ENCODE data around the gene BARD1. TPM values are rescaled to one million over a fixed set of nuclear protein-coding genes. Genes with fewer than 3 reads are reported as not detected.
A peak's percentile ranks its signal among the peaks of the same experiment; 100 is the strongest.

BARD1 gene
- total and polyA plus RNA-seq, 2 experiments from 2014 or later, result 6.1 to 14.5 TPM

GRCh38 chr2:214843823-214844222 lies 34.3 kb upstream of the BARD1 start:
- Histone ChIP-seq H3K27me3 (no peaks in the 10 kb centered on the region), H3K9me3 (ENCODE audit: low read depth) (no peaks in the 10 kb centered on the region), H4K20me1 (ENCODE audit: insufficient read depth, poor library complexity, severe bottlenecking) (no peaks in the 10 kb centered on the region), H3K4me2 (no peak overlapping the region), H3K36me3 (replicated peaks; ENCODE audit: insufficient read depth, low read depth) (no peaks in the 10 kb centered on the region), H3K9me2 (replicated peaks; ENCODE audit: insufficient read depth) (no peaks in the 10 kb centered on the region), H3K4me3 (no peak overlapping the region), H3K27ac (peak overlapping the region; percentile 33), H3K79me2 (no peaks in the 10 kb centered on the region), H3K4me1 (ENCODE audit: insufficient read depth) (no peaks in the 10 kb centered on the region), H2AFZ (no peak overlapping the region)
- WGBS (ENCODE audit: low lambda C conversion rate, missing lambda C conversion rate), result 89% methylated on average over 2 of the region's 2 CpGs
- no peak for TF ChIP-seq EZH2phosphoT487 (IDR thresholded peaks at IDR 0.05; ENCODE audit: low read depth, severe bottlenecking, unreplicated experiment)
- TF ChIP-seq, protein P1, sequence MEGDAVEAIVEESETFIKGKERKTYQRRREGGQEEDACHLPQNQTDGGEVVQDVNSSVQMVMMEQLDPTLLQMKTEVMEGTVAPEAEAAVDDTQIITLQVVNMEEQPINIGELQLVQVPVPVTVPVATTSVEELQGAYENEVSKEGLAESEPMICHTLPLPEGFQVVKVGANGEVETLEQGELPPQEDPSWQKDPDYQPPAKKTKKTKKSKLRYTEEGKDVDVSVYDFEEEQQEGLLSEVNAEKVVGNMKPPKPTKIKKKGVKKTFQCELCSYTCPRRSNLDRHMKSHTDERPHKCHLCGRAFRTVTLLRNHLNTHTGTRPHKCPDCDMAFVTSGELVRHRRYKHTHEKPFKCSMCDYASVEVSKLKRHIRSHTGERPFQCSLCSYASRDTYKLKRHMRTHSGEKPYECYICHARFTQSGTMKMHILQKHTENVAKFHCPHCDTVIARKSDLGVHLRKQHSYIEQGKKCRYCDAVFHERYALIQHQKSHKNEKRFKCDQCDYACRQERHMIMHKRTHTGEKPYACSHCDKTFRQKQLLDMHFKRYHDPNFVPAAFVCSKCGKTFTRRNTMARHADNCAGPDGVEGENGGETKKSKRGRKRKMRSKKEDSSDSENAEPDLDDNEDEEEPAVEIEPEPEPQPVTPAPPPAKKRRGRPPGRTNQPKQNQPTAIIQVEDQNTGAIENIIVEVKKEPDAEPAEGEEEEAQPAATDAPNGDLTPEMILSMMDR (IDR thresholded peaks at IDR 0.05; ENCODE audit: poor library complexity), result no peak
- no peak for TF ChIP-seq EZH2 (IDR thresholded peaks at IDR 0.05; ENCODE audit: borderline replicate concordance)
- no peak for DNase-seq (ENCODE audit: low spot score)

- Histone ChIP-seq H3K27ac (no peak overlapping the region), H2AFZ (no peak overlapping the region), H4K20me1 (ENCODE audit: insufficient read depth, poor library complexity, severe bottlenecking) (no peaks in the 10 kb centered on the region), H3K4me2 (no peak overlapping the region), H3K4me3 (no peak overlapping the region), H3K4me1 (ENCODE audit: insufficient read depth) (no peaks in the 10 kb centered on the region), H3K9me2 (replicated peaks; ENCODE audit: insufficient read depth) (no peaks in the 10 kb centered on the region), H3K9me3 (ENCODE audit: low read depth) (no peaks in the 10 kb centered on the region), H3K79me2 (no peaks in the 10 kb centered on the region), H3K27me3 (no peaks in the 10 kb centered on the region), H3K36me3 (replicated peaks; ENCODE audit: insufficient read depth, low read depth) (no peaks in the 10 kb centered on the region)
- TF ChIP-seq EZH2phosphoT487 (IDR thresholded peaks at IDR 0.05; ENCODE audit: low read depth, severe bottlenecking, unreplicated experiment), result no peak
- no peak for DNase-seq (ENCODE audit: low spot score)
- 87% methylated on average over 2 of the region's 2 CpGs for WGBS (ENCODE audit: low lambda C conversion rate, missing lambda C conversion rate)
Measured at GRCh38 chr2:214839464-214839863, 30.0 kb upstream of the BARD1 start.

DNA sequence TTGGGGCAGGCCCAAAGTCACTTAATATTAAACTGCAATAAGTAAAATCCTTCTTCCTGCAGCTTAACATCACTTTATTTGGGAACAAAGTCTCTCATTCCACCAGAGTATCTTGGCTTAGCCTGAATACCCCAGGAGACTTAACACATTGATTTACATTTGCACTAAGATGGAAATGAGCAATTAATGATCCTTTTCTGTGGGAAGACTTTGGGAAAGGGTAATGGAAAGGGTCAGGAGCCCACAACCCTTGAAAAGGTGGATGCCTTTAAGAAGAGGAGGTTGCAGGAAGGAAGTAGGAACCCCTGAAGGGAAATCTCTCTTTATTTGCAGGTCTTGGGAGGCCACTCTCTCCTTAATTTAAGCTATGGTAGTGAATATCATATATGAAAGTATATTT lies 28.0 kb upstream of the BARD1 start:
- no peaks in the 10 kb centered on the region for H3K9me3 ChIP-seq (ENCODE audit: low read depth)
- H3K36me3 ChIP-seq (replicated peaks; ENCODE audit: insufficient read depth, low read depth), result no peaks in the 10 kb centered on the region
- H3K27ac ChIP-seq, result no peak overlapping the region
- no peak overlapping the region for H2AFZ ChIP-seq
- H3K27me3 ChIP-seq, result no peaks in the 10 kb centered on the region
- no peak overlapping the region for H3K4me3 ChIP-seq
- no peaks in the 10 kb centered on the region for H3K79me2 ChIP-seq
- no peaks in the 10 kb centered on the region for H4K20me1 ChIP-seq (ENCODE audit: insufficient read depth, poor library complexity, severe bottlenecking)
- no peak for DNase-seq (ENCODE audit: low spot score)
- TF ChIP-seq, protein P1 (IDR thresholded peaks at IDR 0.05; ENCODE audit: poor library complexity), result no peak
- no peak for TF ChIP-seq EZH2 (IDR thresholded peaks at IDR 0.05; ENCODE audit: borderline replicate concordance)
- no peak for TF ChIP-seq EZH2phosphoT487 (IDR thresholded peaks at IDR 0.05; ENCODE audit: low read depth, severe bottlenecking, unreplicated experiment)
- H3K4me2 ChIP-seq, result no peak overlapping the region
- H3K4me1 ChIP-seq (ENCODE audit: insufficient read depth), result no peaks in the 10 kb centered on the region
- no peaks in the 10 kb centered on the region for H3K9me2 ChIP-seq (replicated peaks; ENCODE audit: insufficient read depth)

- H4K20me1 ChIP-seq (ENCODE audit: insufficient read depth, poor library complexity, severe bottlenecking), result no peaks in the 10 kb centered on the region
- H3K4me1 ChIP-seq (ENCODE audit: insufficient read depth), result no peaks in the 10 kb centered on the region
- no peak overlapping the region for H3K4me2 ChIP-seq
- TF ChIP-seq, protein P1 (IDR thresholded peaks at IDR 0.05; ENCODE audit: poor library complexity), result no peak
- TF ChIP-seq EZH2phosphoT487 (IDR thresholded peaks at IDR 0.05; ENCODE audit: low read depth, severe bottlenecking, unreplicated experiment) (no peak), EZH2 (IDR thresholded peaks at IDR 0.05; ENCODE audit: borderline replicate concordance) (no peak)
- H3K4me3 ChIP-seq, result no peak overlapping the region
- no peak for DNase-seq (ENCODE audit: low spot score)
- no peaks in the 10 kb centered on the region for H3K36me3 ChIP-seq (replicated peaks; ENCODE audit: insufficient read depth, low read depth)
- H3K79me2 ChIP-seq, result no peaks in the 10 kb centered on the region
- H2AFZ ChIP-seq, result no peak overlapping the region
- H3K27me3 ChIP-seq, result no peaks in the 10 kb centered on the region
- no peak overlapping the region for H3K27ac ChIP-seq
- H3K9me3 ChIP-seq (ENCODE audit: low read depth), result no peaks in the 10 kb centered on the region
- no peaks in the 10 kb centered on the region for H3K9me2 ChIP-seq (replicated peaks; ENCODE audit: insufficient read depth)
Measured at GRCh38 chr2:214836568-214836967, 27.1 kb upstream of the BARD1 start.

Measured in hepatocyte (in vitro differentiated cells).